CD1c-positive myeloid dendritic cell (primary cell): Measurements from ENCODE around the gene UVRAG.
"Not testable (repeated sequence)": the region's sequence is repeated elsewhere in the genome, so short reads cannot be mapped to it uniquely, and the experiment has no call there.

Experiments
- DNase-seq: peaks from one replicate; pipeline ENCODE4 v3.0.0-alpha.2; 2016; ENCODE audit errors: extremely low spot score

Gene UVRAG

DNA sequence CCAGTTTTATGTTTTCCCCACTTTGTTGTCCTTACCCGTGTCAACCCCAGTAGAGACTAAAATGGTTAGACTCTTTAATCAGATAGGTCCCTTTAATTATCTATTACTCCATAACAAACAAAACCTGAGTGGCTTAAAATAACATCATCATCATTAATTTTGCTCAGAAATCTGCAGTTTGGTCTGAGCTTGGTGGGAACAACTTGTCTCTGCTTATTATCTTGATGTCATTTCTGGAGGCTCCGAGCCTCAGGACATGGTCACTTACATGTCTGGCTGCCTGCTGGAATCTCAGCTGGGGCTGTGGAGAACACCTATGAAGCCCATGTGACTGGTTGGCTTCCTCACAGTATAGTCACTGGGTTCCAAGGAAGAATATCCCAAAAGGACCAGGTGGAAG lies 26.7 kb downstream of the UVRAG start:
- no peak for DNase-seq

DNA sequence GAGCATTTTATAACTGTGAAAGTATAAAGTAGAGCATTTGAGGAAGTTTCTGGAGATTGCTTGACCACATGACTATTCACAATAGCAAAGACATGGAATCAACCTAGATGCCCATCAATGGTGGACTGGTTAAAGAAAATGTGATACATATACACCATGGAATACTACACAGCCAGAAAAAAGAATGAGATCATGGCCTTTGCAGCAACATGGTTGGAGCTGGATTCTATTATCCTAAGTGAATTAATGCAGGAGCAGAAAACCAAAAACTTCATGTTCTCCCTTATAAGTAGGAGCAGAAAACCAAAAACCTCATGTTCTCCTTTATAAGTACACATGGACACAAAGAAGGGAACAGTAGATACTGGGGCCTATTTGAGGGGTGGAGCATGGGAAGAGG lies 30.3 kb downstream of the UVRAG start:
- DNase-seq: peak; percentile 18

DNA sequence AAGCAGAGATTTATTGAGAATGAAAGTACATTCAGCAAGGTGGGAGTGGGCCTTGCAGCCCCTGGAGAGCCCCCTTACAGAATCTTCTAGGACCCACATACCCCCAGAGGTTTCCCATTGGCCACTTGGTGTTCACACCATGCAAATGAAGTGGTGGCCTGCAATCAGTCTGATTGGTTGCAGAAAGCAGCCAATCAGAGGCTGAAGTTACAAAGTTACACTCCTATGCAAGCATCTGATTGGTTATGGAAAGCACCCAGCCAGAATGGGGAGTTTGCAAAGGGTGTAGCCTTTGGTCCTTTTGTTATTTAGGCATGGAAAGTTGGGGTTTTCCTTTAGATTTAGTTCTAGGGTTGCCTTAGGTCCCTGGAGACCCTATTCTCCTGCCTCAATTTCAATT lies 34.9 kb downstream of the UVRAG start:
- DNase-seq: no peak

DNA sequence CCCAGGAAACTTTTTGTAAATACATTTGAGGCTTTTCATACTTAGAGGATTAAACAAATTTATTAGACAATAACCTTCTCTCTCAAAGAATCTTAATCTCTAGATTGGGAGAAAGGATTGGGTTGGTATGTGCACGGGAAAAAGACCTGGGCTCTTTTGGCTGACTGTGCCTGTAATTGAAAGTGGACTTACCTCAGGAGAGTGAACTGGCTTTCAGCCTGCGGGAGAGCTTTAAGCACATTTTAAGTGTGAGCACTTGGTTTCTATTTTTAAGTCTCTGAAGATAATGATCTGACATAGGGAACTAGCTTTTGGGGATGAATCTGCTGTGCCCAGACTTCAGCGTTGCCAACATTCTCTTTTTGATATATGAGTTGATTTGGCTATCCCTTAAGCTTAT lies 35.8 kb downstream of the UVRAG start:
- no peak for DNase-seq

DNA sequence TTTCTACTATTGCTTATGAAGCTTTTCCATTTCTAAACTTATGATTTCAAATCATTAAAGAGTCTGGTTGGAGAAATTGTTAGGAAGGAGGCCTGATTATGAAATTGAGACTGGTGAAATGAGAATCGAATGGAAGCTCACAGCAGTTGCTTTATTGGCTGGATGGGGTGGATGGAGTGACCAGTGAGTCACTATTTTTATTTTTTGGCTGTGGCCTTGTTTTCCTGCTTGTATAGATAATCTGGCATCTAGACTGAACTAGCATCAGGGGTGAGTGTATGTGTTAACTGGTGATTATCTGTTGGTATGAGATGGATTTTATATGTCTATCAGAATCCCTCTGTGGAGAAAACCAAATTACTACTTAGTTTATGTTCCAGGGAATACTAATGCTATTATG lies 36.2 kb downstream of the UVRAG start:
- DNase-seq: no peak

DNA sequence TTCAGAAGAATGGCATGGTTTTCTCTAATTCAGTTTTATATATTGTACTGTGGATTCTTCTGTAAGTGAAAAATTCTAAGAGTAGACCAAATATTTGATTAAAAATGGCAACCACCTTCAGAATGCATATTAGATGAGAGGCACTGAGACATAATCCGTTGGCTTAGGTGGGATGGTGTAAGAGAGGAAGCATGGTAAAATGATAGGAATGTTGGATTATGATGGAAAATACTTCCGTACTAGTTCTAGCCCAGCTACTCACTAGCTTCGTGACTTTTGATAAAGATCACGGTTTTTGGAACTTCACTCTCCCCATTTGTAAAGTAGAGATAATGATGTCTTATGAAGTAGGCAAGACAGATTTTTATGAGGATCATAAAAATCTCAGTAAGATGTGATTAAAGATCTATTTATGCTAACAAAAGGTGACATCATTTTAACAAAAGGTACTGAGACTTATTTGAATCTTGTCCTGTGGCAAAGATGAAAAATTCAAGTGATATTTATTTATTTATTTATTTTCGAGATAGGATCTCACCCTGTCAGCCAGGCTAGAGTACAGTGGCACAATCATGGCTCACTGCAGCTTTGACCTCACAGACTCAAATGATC lies 37.5 kb downstream of the UVRAG start:
- DNase-seq: no peak

DNA sequence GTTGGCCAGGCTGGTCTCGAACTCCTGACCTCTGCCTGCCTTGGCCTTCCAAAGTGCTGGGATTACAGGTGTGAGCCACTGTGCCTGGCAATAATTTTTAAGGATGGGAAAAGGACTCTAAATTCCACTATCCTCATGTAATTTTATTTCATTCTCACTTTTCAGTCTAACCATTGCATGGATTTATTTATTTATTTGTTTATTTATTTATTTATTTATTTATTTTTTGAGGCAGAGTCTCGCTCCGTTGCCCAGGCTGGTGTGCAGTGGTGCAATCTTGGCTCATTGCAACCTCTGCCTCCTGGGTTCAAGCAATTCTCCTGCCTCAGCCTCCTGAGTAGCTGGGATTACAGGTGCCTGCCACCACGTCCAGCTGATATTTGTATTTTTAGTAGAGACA lies 38.6 kb downstream of the UVRAG start:
- DNase-seq: not testable (repeated sequence)

DNA sequence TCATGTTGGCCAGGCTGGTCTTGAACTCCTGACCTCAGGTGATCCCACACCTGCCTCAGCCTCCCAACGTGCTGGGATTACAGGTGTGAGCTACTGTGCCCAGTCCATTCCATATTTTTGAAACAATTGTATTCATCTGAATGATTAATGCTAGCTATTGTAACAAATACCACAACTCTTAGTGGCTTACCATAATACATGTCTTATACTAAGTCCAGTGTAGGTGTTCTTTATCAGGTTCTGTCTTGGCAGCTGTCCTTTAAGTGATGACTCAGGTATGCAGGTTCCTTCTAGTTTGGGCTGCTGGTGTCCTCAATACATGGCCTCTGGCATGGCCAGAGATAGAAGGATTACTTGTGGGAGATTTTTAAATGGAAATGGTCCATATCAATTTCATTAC lies 39.0 kb downstream of the UVRAG start:
- no peak for DNase-seq

DNA sequence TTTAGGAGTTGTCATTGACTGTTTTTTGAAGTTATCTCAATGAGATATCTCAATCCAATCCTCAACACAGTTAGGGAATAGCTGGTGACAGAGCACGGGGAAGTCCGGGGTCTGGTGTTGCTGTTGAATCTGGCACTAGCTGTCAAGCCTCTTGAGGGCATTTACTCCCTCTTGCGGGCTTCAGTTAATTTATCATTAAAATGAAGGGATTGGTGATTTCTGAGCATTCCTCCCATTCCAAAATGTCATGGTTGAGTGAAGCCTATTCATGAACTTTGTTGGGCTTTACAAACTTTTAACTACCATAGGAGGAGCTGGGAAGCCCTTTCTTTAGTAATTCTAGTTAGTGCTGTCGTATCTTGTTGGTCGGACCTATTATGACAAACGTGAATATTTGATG lies 40.2 kb downstream of the UVRAG start:
- no peak for DNase-seq

DNA sequence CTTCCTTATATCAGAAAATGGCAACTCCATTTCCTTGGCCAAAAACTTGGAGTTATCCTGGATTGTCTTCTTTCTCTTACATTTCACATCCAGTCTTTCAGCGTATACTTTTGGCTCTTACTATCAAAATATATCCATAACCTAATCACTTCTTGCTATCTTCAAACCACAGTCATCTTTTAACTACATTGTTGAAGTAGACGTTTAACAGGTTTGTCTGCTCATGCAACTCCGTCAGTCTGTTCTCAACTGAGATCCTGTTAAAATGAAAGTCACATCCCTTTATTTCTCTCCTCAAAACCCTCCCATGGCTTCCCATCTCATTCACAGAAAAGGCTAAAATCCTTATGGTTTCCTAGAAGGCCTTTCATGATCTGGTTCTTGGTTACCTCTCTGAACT lies 41.9 kb downstream of the UVRAG start:
- DNase-seq: no peak

DNA sequence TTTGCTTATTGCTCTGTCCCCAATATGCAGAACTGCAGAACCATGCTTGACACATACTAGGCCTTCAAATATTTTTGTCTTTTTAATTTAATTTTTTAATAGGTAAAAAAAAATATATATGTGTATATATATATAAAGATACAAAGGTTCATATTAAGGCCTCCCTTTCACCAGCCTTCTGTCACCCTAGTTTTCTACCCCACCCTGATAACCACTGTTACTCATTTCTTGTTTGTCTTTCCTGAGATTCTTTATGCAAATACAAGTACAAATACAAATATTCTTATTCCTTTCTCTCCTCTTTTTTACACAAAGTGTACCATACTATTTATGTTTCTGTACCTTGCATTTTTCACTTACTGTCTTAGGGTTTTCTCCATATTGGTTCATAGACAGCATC lies 43.0 kb downstream of the UVRAG start:
- DNase-seq: no peak

DNA sequence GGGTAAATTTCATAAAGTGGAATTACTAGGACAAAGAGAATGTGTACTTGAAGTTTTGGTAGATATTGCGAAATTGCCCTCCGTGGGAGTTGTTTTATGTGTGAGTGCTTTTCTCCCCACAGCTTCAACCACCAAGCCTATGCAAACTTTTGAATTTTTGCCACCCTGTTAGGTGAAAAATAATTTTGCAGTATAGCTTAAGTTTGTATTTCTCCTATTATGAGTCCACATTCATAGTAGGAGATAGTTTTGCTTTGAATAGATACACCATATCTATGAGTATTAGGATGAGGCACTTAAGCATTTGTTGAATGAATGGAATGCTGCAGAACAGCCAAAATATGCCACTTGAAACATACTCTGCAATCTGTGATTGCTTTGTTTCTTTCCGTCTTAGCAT lies 43.6 kb downstream of the UVRAG start:
- DNase-seq: peak; percentile 32

DNA sequence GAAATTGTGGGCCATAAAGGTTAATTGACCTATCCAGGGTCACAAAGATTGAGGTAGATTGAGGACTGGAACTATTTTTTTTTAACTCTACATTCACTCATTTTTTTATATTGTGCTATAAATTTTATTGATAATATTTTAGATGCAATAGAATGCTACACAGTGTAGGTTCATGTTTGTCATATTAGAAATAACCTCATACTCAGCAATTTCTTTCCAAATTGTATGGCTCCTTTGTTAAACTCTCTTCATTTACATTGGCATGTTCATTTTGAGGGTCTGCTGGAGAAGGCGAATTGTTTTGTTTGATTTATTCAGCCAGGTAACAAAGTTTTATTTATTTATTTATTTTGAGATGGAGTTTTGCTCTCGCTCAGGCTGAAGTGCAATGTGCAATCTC lies 44.6 kb downstream of the UVRAG start:
- no peak for DNase-seq

DNA sequence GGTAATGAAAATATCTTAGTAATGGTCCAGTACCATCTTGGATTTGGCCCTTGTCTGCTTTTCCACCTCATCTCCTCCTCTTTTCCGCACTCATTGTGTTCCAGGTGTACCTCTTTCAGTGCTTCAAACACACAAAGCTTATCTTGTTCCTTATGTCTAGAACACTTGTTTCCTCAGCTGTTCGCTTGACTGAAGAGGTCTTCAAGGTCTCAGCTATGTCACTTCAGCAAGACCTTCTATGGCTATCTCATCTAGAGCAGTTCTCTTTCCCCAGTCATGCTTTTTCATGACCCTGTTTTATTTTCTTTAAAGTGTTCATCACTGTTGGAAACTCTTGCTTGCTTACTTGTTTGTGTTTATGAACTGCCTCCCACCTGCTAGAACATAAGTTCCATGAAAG lies 47.4 kb downstream of the UVRAG start:
- no peak for DNase-seq

DNA sequence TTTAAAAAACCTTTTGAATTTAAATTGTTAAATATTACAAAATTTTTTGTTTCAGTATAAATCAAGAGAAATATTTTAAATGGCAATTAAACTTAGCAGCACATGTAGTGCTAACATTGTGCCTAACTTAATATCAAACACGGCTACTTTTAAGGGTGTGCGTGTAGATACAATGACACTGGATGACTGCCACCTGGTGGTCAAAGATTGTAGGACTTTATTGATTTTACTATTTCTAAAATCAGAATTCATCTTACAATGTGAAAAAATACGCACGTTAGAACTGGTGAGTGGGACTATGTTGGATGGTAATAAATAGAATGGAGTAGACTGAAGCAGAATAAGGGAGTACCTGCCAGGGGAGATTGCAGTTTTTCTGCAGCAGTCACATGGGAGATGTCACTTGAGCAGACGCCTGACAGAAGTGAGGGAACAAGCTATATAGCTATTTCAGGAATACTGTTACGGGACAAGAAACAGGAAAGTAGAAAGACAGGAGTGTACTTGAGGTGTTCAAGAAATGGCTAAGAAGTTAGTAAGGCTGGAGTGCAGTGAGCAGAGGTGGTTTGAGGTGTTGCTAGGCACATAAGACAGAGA lies 52.9 kb downstream of the UVRAG start:
- DNase-seq: peak; percentile 77

DNA sequence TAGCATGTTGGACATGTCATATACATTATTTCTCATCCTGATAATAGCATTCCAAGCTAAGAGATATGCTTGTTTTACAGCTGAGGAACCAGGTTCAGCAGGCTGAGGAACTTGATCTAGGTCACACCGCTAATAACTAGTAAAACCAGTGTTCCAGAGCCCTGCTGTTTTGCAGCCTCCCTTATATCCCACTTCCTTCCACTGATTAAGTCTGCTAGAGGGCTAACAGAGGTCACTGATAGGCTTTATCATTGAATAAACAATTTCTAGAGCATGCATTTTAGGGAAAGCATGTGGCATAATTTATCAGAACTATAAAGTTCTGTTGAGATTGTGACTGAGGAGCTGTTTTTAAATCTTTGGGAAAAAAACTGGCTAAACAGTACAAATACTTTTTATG lies 54.0 kb downstream of the UVRAG start:
- DNase-seq: peak; percentile 7

DNA sequence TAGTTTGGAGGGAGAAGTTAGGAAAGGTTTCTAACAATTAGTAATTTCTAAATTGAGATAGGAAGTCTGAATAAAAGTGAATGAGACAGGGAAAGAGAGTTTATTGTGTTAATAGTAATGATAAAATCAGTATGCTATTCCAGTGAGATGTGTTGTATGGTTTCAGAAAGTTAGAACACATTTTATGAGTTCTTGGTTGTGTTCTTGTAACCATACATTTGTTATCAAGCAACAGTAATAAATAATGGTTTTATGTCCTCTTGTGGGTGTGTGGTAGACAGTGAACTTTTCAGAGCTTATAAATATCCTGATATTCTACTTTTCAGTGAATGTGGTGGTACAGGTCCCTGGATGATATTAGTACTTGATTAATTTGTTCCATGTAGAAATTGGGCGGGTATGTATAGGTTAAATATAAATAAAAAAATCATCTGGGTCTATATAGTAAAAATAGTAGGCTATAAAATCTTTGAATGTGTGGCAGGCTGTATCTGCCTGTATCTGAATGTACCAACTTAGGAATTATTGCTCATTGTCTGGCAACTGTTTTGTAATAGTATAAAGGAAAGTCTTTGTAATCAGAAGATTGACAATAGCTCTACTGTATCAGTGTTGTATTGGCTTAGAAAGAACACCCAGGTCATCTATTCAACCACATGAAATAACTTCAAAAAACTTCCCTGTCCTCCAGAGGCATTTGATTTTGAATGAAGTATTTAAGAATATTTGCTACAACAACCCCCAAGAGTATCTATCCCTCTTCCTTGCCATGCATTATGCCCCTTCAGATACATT lies 54.8 kb downstream of the UVRAG start:
- no peak for DNase-seq

DNA sequence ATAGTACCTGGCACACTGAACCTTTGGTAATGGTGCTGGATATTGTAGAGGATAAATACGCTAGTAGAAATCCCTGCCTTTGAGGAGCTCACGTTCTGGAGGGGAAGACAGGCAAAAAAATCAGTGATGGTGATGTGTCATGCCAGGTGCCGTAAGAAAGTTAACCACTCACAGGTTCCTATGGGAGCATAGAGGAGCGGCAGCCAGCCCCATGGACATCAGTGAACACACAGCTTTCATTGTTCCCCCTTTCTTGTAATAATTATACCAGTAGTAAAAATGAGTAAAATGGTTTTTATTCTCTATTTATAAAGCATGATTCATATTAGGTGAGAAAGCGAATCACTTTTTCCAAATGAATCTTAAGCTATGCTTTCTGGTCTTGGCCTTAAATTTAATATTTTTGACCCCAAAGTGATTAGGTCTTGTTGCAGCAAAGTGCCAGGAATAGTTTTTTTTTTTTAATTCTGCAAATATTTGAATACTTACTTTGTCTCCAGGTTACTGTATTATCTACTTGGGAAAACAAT lies 57.9 kb downstream of the UVRAG start:
- peak; percentile 53 for DNase-seq

DNA sequence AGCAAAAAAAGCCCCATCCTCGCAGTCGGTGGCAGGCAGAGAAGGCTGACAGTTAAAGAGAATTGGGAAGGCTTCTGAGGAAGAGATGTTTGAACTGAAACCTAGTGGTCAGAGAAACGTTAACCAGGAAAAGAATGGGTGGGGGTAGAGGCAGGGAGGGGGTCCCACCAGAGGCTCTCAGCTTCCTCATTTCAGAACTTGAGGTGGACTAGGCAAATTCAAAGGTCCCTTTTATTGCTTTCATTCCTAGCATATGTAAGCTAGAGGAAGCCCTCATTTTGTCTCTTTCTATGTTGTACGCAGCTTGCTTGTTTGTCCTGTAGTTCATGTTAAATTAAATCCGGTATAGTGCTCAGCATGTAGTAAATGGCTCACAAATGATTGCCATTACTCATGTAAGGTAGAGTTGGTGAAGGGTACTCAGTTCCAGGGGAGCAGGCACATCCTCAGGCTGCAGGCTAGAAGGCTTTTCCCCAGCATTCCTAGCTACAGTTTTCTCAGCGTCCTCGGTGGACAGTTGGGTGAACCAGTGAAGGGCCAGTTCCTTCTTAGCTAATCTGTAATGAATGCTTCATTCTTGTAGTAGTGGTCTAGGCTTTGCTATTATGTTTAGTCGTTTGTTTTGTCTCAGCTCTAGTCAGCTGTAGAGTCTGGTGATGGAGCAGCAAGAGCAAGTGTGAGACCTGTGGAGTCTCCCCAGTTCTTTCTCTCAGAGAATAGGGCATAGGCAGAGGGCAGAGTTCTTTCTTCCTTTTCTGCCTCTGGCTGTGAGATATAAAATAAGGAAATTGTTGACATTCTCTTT lies 58.6 kb downstream of the UVRAG start:
- peak; percentile 74 for DNase-seq

DNA sequence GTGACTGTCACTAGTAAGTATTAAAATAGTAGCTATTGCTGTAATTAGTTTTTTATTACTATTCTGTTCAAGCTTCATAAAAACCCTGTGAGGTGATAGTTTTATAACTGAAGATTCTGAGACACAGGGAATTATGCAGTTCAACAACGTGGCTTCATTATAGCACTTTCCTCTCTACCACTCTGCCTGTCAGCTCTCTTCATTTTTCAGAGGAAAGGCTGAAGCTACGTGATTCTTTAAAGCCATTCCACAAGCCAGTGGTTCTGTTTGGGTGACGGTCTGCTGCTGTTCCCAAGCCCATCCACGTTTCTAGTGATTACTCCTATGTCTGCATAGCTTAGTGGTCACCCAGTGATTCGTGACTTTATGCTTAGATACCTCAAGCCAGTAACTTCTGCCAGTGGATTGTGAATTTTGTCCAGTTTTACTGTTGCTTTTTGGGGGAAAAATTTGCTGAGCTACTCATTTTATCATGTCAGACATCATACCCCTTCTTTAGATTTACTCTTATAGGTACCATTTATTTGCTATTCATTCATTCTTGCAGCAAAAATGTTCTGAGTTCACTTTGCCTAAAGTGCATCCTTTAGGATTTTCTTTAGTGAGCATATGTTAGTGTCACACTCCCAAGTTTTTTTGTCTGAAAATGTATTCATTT lies 59.8 kb downstream of the UVRAG start:
- no peak for DNase-seq

DNA sequence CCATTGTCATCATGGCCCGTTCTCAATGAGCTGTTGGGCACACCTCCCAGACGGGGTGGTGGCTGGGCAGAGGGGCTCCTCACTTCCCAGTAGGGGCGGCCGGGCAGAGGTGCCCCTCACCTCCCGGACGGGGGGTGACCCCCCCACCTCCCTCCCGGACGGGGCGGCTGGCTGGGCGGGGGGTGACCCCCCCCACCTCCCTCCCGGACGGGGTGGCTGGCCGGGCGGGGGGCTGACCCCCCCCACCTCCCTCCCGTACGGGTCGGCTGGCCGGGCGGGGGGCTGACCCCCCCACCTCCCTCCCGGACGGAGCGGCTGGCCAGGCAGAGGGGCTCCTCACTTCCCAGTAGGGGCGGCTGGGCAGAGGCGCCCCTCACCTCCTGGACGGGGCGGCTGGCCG lies 62.3 kb downstream of the UVRAG start:
- not testable (repeated sequence) for DNase-seq

DNA sequence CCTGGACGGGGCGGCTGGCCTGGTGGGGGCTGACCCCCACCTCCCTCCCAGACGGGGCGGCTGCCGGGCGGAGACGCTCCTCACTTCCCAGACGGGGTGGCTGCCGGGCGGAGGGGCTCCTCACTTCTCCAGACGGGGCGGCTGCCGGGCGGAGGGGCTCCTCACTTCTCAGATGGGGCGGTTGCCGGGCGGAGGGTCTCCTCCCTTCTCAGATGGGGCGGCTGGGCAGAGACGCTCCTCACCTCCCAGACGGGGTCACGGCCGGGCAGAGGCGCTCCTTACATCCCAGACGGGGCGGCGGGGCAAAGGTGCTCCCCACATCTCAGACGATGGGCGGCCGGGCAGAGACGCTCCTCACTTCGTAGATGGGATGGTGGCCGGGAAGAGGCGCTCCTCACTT lies 62.9 kb downstream of the UVRAG start:
- not testable (repeated sequence) for DNase-seq
